Effector memory CD8-positive, alpha-beta T cell (primary cell): ENCODE results near the gene GNA15.

Experiments
- ATAC-seq: fragments of 150-1000 bp; cut with Tn5 transposase; replicated peaks from 2 replicates; pipeline ENCODE4 v1.10.0; 2021; ENCODE audit warnings: mild to moderate bottlenecking, moderate library complexity
- DNase-seq, 3 experiments: peaks; one replicate each; pipeline ENCODE4 v3.0.0; 2021
- H3K27ac Mint-ChIP-seq, 2 donors: one replicate each; pipeline ENCODE4 v1.8.0; 2022; ENCODE audit warnings: mild to moderate bottlenecking in 2 of 2, mixed read lengths in 2 of 2, moderate library complexity in 2 of 2
- H3K27me3 Mint-ChIP-seq, 2 donors: one replicate each; pipeline ENCODE4 v1.8.0; 2022; ENCODE audit warnings: mixed read lengths in 2 of 2
- H3K36me3 Mint-ChIP-seq: one replicate; pipeline ENCODE4 v1.8.0; 2022; ENCODE audit warnings: mild to moderate bottlenecking, moderate library complexity, mixed read lengths; ENCODE audit not compliant: insufficient read depth
- H3K4me1 Mint-ChIP-seq, 2 donors: one replicate each; pipeline ENCODE4 v1.8.0; 2022; ENCODE audit warnings: low read depth in 2 of 2, mixed read lengths in 2 of 2
- H3K4me3 Mint-ChIP-seq, 2 donors: one replicate each; pipeline ENCODE4 v1.8.0; 2022; ENCODE audit warnings: mild to moderate bottlenecking in 2 of 2, mixed read lengths in 2 of 2, moderate library complexity in 2 of 2
- H3K9me3 Mint-ChIP-seq, 2 donors: one replicate each; pipeline ENCODE4 v1.8.0; 2022; ENCODE audit warnings: mixed read lengths in 2 of 2

GNA15 gene

GRCh38 chr19:3119693-3120380 is 16.0 kb upstream of the GNA15 start:
- H3K27ac Mint-ChIP-seq = no peak overlapping the region
- H3K36me3 Mint-ChIP-seq = no peaks in the 10 kb centered on the region
- no peak overlapping the region for H3K4me3 Mint-ChIP-seq
- DNase-seq = no peak
- H3K4me1 Mint-ChIP-seq = no peaks in the 10 kb centered on the region
- H3K9me3 Mint-ChIP-seq = no peaks in the 10 kb centered on the region
- no peak for ATAC-seq
- peaks cover 5 to 7% of the 10 kb centered on the region in 2 donors for H3K27me3 Mint-ChIP-seq

- no peaks in the 10 kb centered on the region for H3K9me3 Mint-ChIP-seq
Observed at GRCh38 chr19:3120611-3121276, 15.1 kb upstream of the GNA15 start.

DNA sequence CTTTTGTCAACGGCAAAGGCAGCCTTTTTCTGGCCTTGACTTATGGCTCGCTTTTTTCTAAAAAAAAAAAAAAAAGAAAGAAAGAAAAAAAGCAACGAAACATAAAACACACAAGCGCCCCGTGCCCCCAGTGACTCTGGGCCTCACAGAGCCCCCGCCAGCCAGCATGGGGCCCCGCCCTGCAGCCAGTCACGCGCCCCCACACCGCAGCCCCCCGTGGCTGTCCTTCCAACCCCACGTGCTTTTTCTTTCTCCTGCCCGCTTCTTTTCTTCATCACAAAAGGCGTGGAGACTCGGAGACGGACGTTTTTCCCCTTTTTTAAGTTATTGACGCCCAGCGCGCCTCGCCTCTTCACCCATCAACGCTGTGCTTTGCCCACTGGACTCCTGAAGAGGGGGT is 14.4 kb upstream of the GNA15 start:
- Mint-ChIP-seq H3K27ac (peak overlapping the region in 1 of 2 donors; percentile 70), H3K4me1 (peaks cover 0 to 1% of the 10 kb centered on the region in 2 donors), H3K4me3 (no peak overlapping the region), H3K36me3 (peaks cover 3% of the 10 kb centered on the region), H3K27me3 (peaks cover 11 to 15% of the 10 kb centered on the region in 2 donors), H3K9me3 (no peaks in the 10 kb centered on the region)
- no peak for ATAC-seq
- DNase-seq = no peak

More at GRCh38 chr19:3120611-3121276, 15.1 kb upstream of the GNA15 start:
- peaks cover 3% of the 10 kb centered on the region for H3K36me3 Mint-ChIP-seq
- ATAC-seq (no peak), DNase-seq (no peak)
- peaks cover 11 to 15% of the 10 kb centered on the region in 2 donors for H3K27me3 Mint-ChIP-seq
- no peak overlapping the region for H3K4me3 Mint-ChIP-seq
- no peak overlapping the region for H3K27ac Mint-ChIP-seq
- no peaks in the 10 kb centered on the region for H3K4me1 Mint-ChIP-seq

DNA sequence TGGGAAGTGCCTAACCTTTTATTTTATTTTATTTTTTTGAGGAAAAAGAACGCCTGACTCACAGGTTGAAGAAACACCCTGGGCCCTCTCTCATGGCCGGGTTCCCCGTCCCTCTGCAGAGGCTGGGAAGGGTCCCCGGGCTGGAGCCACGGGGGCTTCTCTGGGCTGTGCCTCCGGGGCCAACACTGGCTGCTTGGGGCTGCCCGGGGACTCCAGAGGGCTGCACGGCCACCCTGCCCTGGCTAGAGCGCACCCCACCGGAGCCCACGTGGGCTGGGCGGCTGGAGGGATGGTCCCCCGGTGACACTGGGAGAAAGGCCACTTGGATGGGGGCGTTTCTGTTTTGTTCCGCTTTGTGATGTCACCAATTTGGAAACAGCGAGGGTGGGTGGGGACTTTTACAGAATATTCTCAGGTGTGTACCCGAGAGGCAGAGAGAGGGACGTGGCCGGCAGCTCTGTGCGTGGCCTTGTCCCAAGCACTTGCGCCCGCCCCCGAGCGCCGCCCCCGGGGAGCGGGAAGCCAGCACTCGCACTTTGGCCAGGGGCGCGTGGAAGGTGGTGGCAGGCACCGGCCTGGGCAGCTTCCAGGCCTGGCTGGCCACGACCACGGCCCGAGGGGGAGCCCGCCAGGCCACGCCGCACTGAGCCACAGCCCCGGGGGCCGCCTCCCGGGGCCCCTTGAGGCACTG is 13.9 kb upstream of the GNA15 start:
- H3K4me3 Mint-ChIP-seq = no peak overlapping the region
- H3K4me1 Mint-ChIP-seq = peaks cover 0 to 1% of the 10 kb centered on the region in 2 donors

GRCh38 chr19:3122512-3122870 is 13.3 kb upstream of the GNA15 start:
- Mint-ChIP-seq H3K4me3 (no peak overlapping the region), H3K9me3 (no peaks in the 10 kb centered on the region), H3K4me1 (peaks cover 0 to 1% of the 10 kb centered on the region in 2 donors), H3K27me3 (peaks cover 11 to 15% of the 10 kb centered on the region in 2 donors), H3K36me3 (peaks cover 3% of the 10 kb centered on the region), H3K27ac (no peak overlapping the region)
- DNase-seq = no peak
- no peak for ATAC-seq

More for the DNA sequence above, 13.9 kb upstream of the GNA15 start:
- Mint-ChIP-seq H3K27ac (peak overlapping the region in 1 of 2 donors; percentile 70), H3K9me3 (no peaks in the 10 kb centered on the region), H3K36me3 (peaks cover 3% of the 10 kb centered on the region), H3K27me3 (peaks cover 11 to 15% of the 10 kb centered on the region in 2 donors)
- ATAC-seq (no peak), DNase-seq (no peak)

GRCh38 chr19:3123088-3123721 is 12.6 kb upstream of the GNA15 start:
- Mint-ChIP-seq H3K4me1 (peaks cover 0 to 1% of the 10 kb centered on the region in 2 donors), H3K4me3 (no peak overlapping the region), H3K9me3 (no peaks in the 10 kb centered on the region), H3K36me3 (peaks cover 3% of the 10 kb centered on the region), H3K27ac (no peak overlapping the region), H3K27me3 (peaks cover 11 to 15% of the 10 kb centered on the region in 2 donors)
- DNase-seq (no peak), ATAC-seq (no peak)

- no peak overlapping the region for H3K27ac Mint-ChIP-seq
- H3K36me3 Mint-ChIP-seq = peaks cover 3% of the 10 kb centered on the region
- no peaks in the 10 kb centered on the region for H3K9me3 Mint-ChIP-seq
- H3K4me3 Mint-ChIP-seq = no peak overlapping the region
- peaks cover under 1 to 1% of the 10 kb centered on the region in 2 donors for H3K4me1 Mint-ChIP-seq
- ATAC-seq = no peak
- DNase-seq = no peak
- H3K27me3 Mint-ChIP-seq = peaks cover 11 to 15% of the 10 kb centered on the region in 2 donors
Observed at GRCh38 chr19:3123956-3124355, 11.9 kb upstream of the GNA15 start.

DNA sequence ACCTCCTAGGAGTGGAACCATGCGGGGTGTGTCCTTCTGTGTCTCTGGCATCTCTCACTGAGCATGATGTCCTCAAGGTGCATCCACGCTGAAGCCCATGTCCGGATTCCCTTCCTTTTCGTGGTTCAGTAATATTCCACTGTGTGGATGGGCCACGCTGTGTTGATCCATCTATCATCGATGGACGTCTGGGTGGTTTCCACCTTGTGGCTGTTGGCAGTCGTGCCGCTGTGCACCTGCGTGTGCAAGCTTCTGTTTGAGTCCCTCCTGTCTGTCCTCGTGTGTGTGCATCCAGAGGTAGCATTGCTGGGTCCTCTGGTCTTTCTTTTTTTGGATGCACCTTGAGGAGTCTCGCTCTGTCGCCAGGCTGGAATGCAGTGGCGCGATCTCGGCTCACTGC is 11.2 kb upstream of the GNA15 start:
- ATAC-seq (no peak), DNase-seq (no peak)
- peaks cover 1 to 4% of the 10 kb centered on the region in 2 donors for H3K4me1 Mint-ChIP-seq
- peaks cover 11 to 15% of the 10 kb centered on the region in 2 donors for H3K27me3 Mint-ChIP-seq
- H3K4me3 Mint-ChIP-seq = no peak overlapping the region
- no peaks in the 10 kb centered on the region for H3K9me3 Mint-ChIP-seq
- peak overlapping the region in 1 of 2 donors; percentile 52 for H3K27ac Mint-ChIP-seq
- peaks cover 3% of the 10 kb centered on the region for H3K36me3 Mint-ChIP-seq

DNA sequence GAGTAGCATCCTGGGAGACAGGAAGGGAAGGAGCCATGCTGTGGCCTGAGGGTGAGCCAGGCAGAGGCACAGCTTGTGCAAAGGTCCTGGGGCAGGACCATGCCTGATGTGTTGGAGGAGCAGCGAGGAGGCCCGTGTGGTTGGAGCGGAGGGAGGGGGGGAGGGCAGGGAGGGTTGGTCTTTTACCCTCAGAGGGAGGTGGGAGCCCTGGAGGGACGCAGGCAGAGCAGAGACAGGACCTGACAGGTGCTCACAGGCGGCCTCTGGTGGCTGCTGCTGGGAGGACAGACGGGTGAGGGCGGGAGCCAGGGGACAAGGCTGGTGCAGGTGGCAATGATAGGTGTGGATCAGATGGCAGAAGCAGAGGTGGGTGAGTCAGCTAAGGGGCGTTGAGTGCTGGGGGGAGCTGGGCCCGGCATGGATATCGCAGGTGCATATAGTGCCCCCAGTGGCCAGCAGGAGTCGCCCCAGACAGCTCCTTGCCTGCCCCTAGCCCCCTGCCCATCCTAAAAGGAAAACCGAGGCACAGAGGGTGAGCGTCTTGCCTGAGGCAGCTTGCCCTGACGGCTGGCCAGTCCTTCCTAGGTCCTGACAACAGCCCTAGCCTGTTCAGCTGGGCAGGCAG is 9.8 kb upstream of the GNA15 start:
- DNase-seq (peak; percentile 57 to 73 (median 68)), ATAC-seq (peak; percentile 95)
- H3K36me3 Mint-ChIP-seq = peaks cover 4% of the 10 kb centered on the region
- H3K4me1 Mint-ChIP-seq = peaks cover 1 to 4% of the 10 kb centered on the region in 2 donors
- H3K27me3 Mint-ChIP-seq = peaks cover 11 to 15% of the 10 kb centered on the region in 2 donors
- no peak overlapping the region for H3K4me3 Mint-ChIP-seq
- no peak overlapping the region for H3K27ac Mint-ChIP-seq
- no peaks in the 10 kb centered on the region for H3K9me3 Mint-ChIP-seq

DNA sequence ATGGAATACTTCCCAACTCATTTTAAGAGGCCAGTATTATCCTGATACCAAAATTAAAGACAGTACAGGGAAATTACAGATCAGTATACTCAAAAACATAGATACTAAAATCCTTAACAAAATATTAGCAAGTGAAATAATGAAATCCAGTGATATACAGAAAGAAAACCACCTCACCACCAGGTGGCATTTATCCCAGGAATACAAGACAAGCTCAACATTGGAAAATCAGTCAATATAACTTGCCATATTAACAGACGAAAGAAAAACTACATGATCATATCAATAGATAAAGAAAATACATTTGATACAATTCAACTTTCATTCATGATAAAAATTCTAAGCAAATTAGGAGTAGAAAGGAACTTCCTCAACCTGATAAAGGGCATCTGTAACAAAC is 6.7 kb upstream of the GNA15 start:
- no peak overlapping the region for H3K4me3 Mint-ChIP-seq
- no peak overlapping the region for H3K27ac Mint-ChIP-seq
- H3K4me1 Mint-ChIP-seq = peaks cover 15 to 19% of the 10 kb centered on the region in 2 donors
- H3K9me3 Mint-ChIP-seq = no peaks in the 10 kb centered on the region
- H3K36me3 Mint-ChIP-seq = peaks cover 10% of the 10 kb centered on the region
- ATAC-seq (no peak), DNase-seq (no peak)
- peaks cover 11 to 15% of the 10 kb centered on the region in 2 donors for H3K27me3 Mint-ChIP-seq

GRCh38 chr19:3131168-3131567 is 4.7 kb upstream of the GNA15 start:
- H3K4me3 Mint-ChIP-seq = peak overlapping the region in 1 of 2 donors; percentile 34
- no peak overlapping the region for H3K27ac Mint-ChIP-seq

DNA sequence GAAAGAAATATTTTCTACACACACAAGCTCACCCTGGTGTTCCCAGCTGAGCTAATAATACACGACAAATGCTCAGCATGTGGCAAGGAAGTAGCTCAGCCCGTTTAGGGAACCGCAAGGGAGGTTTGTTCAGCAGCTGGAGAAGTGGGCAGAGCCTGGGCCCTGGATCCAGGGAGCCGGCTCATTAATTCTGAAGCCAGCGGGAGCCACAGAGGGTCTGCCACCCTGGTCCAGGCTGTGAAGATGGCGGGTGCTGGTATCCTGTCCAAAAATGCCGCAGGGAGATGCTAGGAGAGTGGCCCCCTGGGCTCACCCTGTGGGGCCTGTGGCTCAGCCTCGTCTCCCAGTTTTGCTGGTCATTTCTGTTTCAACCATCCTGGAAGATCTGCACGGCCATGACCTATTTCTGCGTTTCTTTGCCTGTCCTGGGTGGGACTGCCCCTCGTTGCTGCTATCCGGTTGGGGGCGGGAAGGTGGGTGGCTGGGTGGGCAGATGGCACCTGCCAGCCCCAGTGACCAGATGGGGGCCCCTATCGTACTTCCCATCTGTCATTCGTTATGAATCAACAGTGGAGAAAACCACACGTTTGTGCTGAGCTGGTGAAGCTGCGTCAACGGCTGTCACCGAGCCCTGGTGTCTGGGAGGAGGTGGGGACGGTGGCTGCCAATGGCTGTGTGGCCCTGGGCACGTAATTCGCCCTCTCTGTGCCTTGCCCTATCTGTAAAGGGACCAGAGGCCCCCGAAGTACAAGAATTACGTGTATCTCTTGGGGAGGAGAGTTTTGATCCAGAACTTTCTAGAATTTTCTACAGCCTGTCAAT is 2.7 kb upstream of the GNA15 start:
- ATAC-seq (peak; percentile 92), DNase-seq (peak; percentile 76 to 78 (median 78))
- Mint-ChIP-seq H3K9me3 (no peaks in the 10 kb centered on the region), H3K4me1 (peaks cover 16 to 19% of the 10 kb centered on the region in 2 donors), H3K36me3 (peaks cover 6% of the 10 kb centered on the region), H3K27me3 (peaks cover 0 to 6% of the 10 kb centered on the region in 2 donors), H3K27ac (peak overlapping the region; percentile 86 to 96), H3K4me3 (peak overlapping the region; percentile 78)

More at GRCh38 chr19:3131168-3131567, 4.7 kb upstream of the GNA15 start:
- DNase-seq (no peak), ATAC-seq (no peak)
- Mint-ChIP-seq H3K27me3 (no peaks in the 10 kb centered on the region), H3K9me3 (no peaks in the 10 kb centered on the region), H3K36me3 (peaks cover 6% of the 10 kb centered on the region), H3K4me1 (peaks cover 13 to 19% of the 10 kb centered on the region in 2 donors)
